ENCODE data around the gene HIPK1.
"Not testable (repeated sequence)": the region's sequence is repeated elsewhere in the genome, so short reads cannot be mapped to it uniquely, and the experiment has no call there.

HIPK1 gene

GRCh38 chr1:113983391-113983790 is 54.3 kb downstream of the HIPK1 start:
- peak; percentile 68 for DNase-seq

DNA sequence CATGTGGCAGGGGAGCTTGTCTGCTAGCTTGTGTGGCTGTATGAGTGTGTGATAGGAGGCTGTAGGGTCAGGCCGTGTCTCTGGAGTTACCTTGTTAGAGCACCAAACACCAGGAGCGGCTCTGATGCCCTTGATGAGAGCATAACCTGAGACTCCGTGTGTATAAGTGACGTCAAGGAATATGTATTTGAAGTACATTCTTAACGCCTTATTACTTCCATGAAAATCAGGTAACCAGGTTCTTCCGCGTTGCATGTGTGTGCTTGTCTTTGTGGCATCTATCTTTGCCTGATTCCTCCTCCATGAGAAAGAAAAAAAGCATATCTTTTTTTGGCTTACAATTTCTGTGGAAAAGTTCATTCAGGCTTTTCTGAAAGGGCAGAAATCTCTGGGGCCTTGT is 54.7 kb downstream of the HIPK1 start:
- DNase-seq: no peak

DNA sequence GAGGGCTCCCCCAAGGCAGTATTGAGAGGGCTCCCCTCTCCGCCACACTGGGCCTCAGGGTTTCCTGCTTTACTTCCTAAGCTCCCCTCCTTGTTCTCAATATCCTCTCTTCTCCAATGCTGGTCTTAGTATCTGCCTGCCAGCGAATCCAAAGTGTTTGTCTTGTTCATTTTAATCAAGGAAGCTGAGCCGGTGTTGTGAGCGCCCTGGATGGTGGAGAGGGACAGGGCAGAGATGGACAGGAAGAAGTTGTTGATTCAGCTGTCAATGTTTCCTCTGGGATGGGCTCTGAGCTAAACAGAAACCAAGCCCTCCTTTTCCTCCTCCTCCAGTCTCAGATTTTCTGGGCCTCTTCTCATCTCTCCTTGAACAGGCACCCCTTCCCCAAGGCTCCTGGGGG is 55.6 kb downstream of the HIPK1 start:
- no peak for DNase-seq

DNA sequence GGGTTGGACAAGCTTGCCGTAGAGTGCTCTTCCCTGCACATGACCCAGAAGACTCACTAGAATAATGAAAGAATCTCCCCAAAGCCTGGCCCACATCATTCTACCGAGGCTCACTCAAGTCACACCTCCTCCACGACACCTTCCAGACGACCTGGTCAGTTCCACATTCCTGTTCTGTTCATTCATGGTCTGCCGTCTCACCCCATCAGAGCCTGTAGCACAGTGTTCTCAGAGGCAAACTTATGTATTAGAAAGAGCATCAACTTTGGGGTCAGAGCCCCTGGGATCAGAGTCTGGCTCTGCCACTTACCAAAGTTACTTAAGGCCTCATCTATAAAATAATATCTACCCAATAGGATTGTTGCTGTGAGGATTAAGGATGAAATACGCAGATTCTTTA is 57.7 kb downstream of the HIPK1 start:
- no peak for DNase-seq

DNA sequence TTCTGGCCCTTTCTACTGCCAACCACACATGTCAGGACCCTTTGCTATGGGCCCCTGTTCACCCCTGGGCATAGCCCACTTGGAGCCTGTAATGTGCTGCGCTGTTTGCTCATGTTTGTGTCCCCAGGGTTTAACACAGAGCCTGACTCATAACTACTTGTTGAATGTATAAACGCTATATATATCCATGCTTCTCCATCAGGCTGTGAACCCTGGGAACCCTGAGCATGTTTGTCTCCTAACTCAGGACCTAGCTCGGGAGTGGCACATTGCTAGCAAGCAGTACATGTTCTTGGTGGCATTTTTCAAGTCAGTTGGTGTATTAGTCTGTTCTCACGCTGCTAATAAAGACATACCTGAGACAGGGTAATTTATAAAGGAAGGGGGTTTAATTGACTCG is 58.1 kb downstream of the HIPK1 start:
- DNase-seq: no peak

GRCh38 chr1:113990530-113990929 is 61.4 kb downstream of the HIPK1 start:
- no peak for DNase-seq

DNA sequence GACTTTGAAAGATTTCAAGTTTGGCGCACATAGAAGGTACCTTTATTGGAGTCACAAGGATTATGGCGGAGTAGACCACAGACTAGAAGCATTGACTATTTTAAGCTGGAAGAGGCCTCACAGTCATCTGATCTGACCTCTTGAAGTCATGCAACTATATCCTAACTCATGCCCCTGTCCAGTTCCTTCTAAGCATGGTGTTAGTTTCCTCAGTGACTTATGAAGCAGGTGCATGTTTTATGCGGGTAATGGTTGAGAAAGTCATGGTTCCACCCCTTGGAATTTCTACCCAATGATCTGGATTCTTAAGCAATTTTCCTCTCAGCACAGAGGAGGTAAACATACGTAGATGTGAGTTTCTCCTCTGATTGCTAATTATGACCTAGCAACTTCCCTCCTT is 61.8 kb downstream of the HIPK1 start:
- no peak for DNase-seq

- no peak for DNase-seq
Observed at GRCh38 chr1:113991467-113991997, 62.4 kb downstream of the HIPK1 start.

DNA sequence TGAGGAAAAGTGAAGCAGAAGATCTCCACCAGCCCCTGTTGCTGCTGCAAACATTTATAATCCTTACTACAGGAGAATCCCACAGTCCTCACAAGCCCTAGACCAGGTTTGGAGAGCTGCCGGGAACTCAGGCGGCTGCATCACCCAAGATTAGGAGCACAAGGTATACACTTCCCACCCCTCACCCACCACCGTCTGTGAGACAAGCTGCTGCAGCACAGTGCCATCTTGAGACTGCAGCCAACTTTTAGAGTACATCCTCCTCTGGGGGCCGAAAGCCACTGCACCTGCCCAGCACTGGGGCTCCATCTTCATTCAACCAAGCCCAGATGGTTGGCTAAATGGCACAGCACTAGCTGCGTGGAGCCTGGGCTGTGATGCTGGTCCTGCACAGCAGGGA is 63.9 kb downstream of the HIPK1 start:
- no peak for DNase-seq

GRCh38 chr1:113993766-113994165 is 64.6 kb downstream of the HIPK1 start:
- no peak for DNase-seq

DNA sequence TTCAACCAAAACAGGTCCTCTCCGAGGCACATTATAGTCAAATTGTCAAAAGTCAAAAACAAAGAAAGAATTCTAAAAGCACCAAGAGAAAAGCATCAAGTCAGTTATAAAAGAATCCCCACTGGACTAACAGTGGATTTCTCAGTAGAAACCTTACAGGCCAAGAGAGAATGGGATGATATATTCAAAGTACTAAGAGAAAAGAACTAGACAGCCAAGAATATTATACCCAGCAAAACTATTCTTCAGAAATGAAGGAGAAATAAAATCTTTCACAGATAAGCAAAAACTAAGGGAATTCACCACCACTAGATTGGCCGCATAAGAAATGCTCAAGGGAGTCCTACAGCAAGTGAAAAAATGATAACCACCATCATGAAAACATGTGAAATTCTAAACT is 66.3 kb downstream of the HIPK1 start:
- DNase-seq: no peak

DNA sequence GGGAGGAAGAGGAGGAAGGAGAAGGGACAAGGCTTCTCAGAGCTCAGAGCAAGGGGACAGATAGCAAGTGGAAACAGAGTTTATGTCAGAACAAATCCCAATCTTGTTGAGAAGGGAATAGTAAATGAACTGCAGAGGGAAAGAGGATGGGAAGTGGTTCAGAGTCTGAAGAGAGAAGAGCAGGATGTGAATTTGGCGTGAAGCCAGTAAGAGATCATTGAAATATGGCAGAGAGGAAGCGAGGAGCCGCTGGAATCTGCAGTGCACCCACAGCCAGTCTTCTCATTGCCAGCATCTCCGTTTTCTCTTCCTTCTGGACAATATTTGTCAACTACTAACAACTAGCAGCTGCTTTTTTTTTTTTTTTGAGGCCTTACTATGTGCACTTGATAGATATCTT is 69.2 kb downstream of the HIPK1 start:
- DNase-seq: peak; percentile 24

DNA sequence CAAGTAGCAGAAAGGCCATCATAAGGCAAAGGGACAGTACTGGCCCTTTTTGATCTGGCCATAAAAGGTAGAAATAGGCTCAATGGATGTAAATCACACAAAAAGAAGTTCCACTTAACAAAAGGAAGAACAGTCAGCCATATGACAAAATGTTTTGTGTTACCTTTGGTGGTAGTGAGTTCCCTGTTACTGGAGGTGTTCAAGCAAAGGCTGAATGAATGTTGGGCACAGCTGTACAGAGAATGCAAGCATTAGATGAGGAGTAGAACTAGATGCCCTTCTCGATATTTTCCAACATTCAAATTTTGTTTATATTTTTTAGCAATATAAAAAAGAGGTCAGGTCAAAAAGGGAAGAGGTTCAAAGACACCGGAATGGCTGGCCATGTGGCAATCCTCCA is 70.1 kb downstream of the HIPK1 start:
- DNase-seq: no peak

GRCh38 chr1:113999799-114000198 is 70.7 kb downstream of the HIPK1 start:
- no peak for DNase-seq

DNA sequence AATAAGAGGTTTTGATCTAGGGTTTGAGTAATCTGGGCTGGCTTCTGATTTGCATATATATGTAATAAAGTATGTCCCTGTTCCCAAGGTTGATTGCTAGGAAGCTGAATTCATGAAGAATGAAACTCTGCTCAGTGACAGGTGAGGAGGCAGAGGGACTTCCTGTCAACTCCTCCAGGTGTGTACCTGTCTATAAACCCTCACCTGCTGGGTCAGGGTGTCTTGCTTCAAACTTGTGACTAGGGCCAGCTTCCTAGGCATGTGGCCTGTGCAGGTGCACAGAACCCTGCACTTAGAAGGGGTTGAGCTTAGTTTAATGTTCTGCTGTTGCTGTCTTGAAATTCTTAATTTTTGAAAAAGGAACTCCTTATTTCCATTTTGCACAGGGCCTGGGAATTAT is 71.3 kb downstream of the HIPK1 start:
- no peak for DNase-seq

DNA sequence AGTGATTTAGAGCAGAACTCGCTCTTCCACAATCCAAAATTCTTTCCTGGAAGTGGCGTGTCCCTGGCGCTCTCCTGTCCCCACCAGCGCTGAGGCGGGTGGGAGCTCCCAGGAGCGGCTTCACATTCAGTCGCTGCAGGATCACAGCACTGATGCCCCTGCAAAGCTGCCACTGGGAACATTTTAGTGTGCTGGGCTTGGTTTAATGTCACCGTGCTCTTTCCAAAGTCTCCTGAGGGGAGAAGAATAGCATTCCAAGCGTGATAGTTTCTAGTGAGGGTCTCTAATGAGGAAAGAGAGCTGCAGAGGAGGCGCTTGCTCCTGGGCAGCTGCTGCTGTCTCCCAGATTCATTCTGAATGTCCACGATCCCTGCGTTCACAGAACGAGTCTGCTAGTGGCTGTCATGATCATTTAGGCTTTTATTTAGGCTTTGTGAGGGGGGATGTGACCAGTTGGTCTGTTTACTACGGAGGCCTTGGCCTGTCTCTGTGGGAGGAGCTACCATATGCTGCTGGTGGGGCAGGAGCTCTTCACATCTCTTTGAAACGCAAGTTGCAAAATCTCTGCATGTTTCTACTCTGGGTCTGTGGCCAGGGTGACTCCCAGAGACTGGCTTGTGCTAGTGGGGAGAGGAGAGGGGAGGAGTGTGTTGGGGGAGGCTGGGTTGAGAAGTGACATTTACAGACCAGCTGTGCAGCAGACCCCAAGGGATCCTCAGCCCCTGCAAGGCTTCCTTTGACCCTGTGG is 73.5 kb downstream of the HIPK1 start:
- DNase-seq: peak; percentile 62

DNA sequence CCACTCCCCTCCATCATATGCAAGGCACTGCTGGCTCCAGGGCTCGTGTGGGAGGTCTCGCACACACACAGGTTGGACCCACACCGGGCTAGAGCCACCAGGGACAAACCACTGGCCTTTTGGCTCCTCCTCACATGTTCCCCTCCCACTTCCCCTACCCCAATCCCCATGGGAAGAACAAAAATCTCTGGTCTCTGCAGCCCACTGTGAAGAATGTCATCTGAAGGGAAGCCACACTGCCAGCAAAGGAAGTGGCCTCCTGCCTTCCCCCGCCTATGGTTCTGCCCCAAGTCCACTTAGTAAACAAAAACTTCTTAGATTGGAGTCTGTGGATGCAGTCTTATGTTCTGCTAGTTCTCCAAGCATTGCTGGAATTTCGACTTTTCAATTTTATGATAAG is 74.3 kb downstream of the HIPK1 start:
- DNase-seq: peak; percentile 30

- DNase-seq: not testable (repeated sequence)
Observed at GRCh38 chr1:114006825-114007224, 77.7 kb downstream of the HIPK1 start.

DNA sequence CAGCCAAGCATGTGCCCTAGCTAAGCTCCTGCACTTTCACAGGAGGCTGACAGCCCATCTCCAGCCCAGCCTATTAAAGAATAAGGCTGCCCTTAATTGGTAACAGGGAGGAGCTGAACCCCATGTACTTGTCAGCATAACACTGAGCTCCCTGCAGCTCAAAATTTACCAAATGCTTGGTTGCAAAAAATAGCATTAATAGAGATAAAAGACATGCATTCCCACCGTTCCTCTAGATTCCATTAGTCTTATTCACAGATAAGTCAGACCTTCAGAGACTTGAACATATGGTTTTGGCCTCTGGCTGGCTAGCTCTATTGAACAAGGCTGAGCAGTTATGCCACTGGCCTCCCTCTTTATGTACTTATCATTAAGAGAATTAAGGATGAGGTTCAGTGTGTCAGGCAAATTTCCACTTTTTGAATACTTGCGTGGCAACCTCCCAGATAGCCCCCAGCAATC is 79.4 kb downstream of the HIPK1 start:
- DNase-seq: no peak

GRCh38 chr1:114008993-114009392 is 79.9 kb downstream of the HIPK1 start:
- DNase-seq: no peak

DNA sequence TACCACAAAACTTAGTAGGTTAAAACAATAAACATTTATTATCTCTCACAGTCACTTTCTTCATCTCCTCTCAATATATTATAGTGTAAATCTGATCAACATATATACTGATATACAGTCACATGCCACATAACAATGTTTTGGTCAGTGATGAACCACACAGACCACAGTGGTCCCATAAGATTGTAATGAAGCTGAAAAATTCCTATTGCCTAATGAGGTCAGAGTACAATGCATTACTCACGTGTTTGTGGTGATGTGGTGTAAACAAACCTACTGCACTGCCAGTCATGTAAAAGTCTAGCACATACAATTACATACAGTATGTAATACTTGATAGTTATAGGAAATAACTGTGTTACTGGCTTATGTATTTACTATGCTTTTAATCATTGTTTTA is 80.3 kb downstream of the HIPK1 start:
- no peak for DNase-seq

DNA sequence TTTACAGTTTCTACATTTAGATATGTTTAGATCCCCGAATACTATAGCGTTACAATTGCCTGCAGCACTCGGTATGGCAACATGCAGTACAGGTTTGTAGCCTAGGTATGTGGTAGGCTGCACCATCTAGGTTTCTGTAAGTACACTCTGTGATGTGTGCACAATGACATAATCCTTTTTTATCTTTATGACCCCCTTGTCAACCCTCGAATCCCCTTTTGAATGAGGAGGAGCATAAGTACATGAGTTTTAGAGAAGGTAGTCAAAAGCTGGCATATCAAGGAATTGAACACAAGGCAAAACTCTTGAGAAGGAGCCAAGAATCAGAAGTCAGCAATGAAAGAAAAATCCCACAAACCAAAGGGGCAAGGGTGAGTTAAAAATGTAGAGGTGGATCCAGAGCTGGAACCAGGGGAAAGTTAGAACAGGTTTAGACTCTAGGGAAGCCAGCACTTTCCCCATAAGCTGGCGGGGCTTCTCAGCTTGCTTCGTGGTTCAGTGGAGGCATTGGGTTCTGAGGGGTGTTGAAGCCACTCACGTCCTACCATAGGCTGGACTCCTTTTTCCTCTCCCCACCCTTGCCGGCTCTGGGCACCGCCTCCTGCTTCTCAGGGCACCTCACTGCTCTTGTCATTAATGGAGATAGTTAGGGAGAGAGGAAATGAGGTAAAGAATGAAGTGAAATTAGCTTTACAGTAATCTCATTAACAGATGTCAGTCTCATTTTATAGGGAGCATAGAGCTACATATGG is 81.5 kb downstream of the HIPK1 start:
- peak; percentile 37 for DNase-seq

- no peak for DNase-seq
Observed at GRCh38 chr1:114011796-114012195, 82.7 kb downstream of the HIPK1 start.

- DNase-seq: no peak
Observed at GRCh38 chr1:114015075-114015474, 86.0 kb downstream of the HIPK1 start.
